HEK293 (cell line): ENCODE results near the gene LRP5.

ENCODE experiments used
- CTCF ChIA-PET: fragments of 350-600 bp; formaldehyde crosslinking; extraction: SDS; loops from one replicate; lab custom pipeline; 2021; ENCODE audit warnings: antibody characterized with exemption; lab: Yijun Ruan, JAX
- POLR2A ChIA-PET: fragments of 300-600 bp; formaldehyde crosslinking; extraction: SDS; loops from one replicate; lab custom pipeline; 2020; ENCODE audit warnings: antibody characterized with exemption, inconsistent platforms; lab: Yijun Ruan, JAX
- H3K27ac ChIP-seq: fragments of 200-500 bp; sonication (Bioruptor generic); 2 replicates; pipeline ENCODE4 v1.5.1; 2014; ENCODE audit warnings: low read depth, low read length, control low read depth, inconsistent platforms; ENCODE audit errors: extremely low read depth
- H3K36me3 ChIP-seq, 2 experiments: fragments of 200-500 bp in 1 of 2; sonication (Bioruptor generic) in 1 of 2; 1 replicate in 1 of 2; 2 replicates in 1 of 2; pipeline ENCODE4 v1.5.1; 2014 to 2017; ENCODE audit warnings: inconsistent platforms in 2 of 2, low read length in 2 of 2; ENCODE audit not compliant: control insufficient read depth in 2 of 2, insufficient read depth in 1 of 2
- H3K4me1 ChIP-seq: fragments of 200-500 bp; sonication (Bioruptor generic); 2 replicates; pipeline ENCODE4 v1.5.1; 2014; ENCODE audit warnings: mild to moderate bottlenecking, low read length, inconsistent platforms; ENCODE audit not compliant: control insufficient read depth, insufficient read depth
- H3K4me3 ChIP-seq: 2 replicates; pipeline ENCODE4 v1.5.1; 2011; ENCODE audit warnings: low read depth, mild to moderate bottlenecking, control low read depth, low read length, moderate library complexity
- H3K9me3 ChIP-seq: fragments of 200-500 bp; sonication (Bioruptor generic); 2 replicates; pipeline ENCODE4 v1.5.1; 2014; ENCODE audit warnings: low read depth, low read length, inconsistent platforms; ENCODE audit not compliant: control insufficient read depth, insufficient read depth
- EGR2 ChIP-seq: fragments of 450-650 bp; formaldehyde crosslinking; IDR thresholded peaks from 2 replicates; pipeline ENCODE4 v1.5.1; 2016; ENCODE audit warnings: low read depth, missing biosample characterization, missing genetic modification characterization
- GLIS1 ChIP-seq: fragments of 450-650 bp; formaldehyde crosslinking; IDR thresholded peaks from 2 replicates; pipeline ENCODE4 v1.5.1; 2016; ENCODE audit warnings: missing biosample characterization, missing genetic modification characterization
- HOXD13 ChIP-seq: sonication (generic); formaldehyde crosslinking; IDR thresholded peaks from 2 replicates; pipeline ENCODE4 v1.8.0; 2022; ENCODE audit warnings: missing genetic modification reagents, borderline replicate concordance
- MZF1 ChIP-seq: fragments of 450-650 bp; formaldehyde crosslinking; IDR thresholded peaks from 2 replicates; pipeline ENCODE4 v1.5.1; 2017; ENCODE audit warnings: missing biosample characterization, missing genetic modification characterization, borderline replicate concordance
- PBX3 ChIP-seq: sonication (generic); formaldehyde crosslinking; IDR thresholded peaks from 2 replicates; pipeline ENCODE4 v1.8.1; 2022; ENCODE audit warnings: mild to moderate bottlenecking, moderate library complexity, missing genetic modification reagents
- PRDM10 ChIP-seq: fragments of 450-650 bp; formaldehyde crosslinking; IDR thresholded peaks from 2 replicates; pipeline ENCODE4 v1.5.1; 2016; ENCODE audit warnings: missing biosample characterization, missing genetic modification characterization
- REST ChIP-seq: fragments of 450-650 bp; formaldehyde crosslinking; IDR thresholded peaks from 2 replicates; pipeline ENCODE4 v1.5.1; 2016; ENCODE audit warnings: missing biosample characterization, missing genetic modification characterization
- SALL2 ChIP-seq: fragments of 450-650 bp; formaldehyde crosslinking; IDR thresholded peaks from 2 replicates; pipeline ENCODE4 v1.5.0; 2017; ENCODE audit warnings: missing biosample characterization, mild to moderate bottlenecking, missing genetic modification characterization, borderline replicate concordance
- ZBTB48 ChIP-seq: fragments of 450-650 bp; formaldehyde crosslinking; IDR thresholded peaks from 2 replicates; pipeline ENCODE4 v1.5.1; 2016; ENCODE audit warnings: missing biosample characterization, missing genetic modification characterization
- ZFHX2 ChIP-seq: fragments of 450-650 bp; formaldehyde crosslinking; conservative IDR thresholded peaks from 2 replicates; pipeline ENCODE4 v1.5.1; 2016; ENCODE audit warnings: missing biosample characterization, missing genetic modification characterization
- ZNF23 ChIP-seq: fragments of 450-650 bp; formaldehyde crosslinking; IDR thresholded peaks from 2 replicates; pipeline ENCODE4 v1.5.1; 2016; ENCODE audit warnings: missing biosample characterization, missing genetic modification characterization, borderline replicate concordance
- ZNF24 ChIP-seq: fragments of 450-650 bp; formaldehyde crosslinking; IDR thresholded peaks from 2 replicates; pipeline ENCODE4 v1.5.1; 2016; ENCODE audit warnings: missing biosample characterization, missing genetic modification characterization
- ZNF341 ChIP-seq: fragments of 450-650 bp; formaldehyde crosslinking; IDR thresholded peaks from 2 replicates; pipeline ENCODE4; 2016; ENCODE audit warnings: low read depth, missing biosample characterization, missing genetic modification characterization
- ZNF529 ChIP-seq: fragments of 450-650 bp; formaldehyde crosslinking; IDR thresholded peaks from 2 replicates; pipeline ENCODE4 v1.5.1; 2017; ENCODE audit warnings: missing genetic modification characterization, missing biosample characterization; ENCODE audit not compliant: insufficient replicate concordance
- ZNF548 ChIP-seq: fragments of 450-650 bp; formaldehyde crosslinking; IDR thresholded peaks from 2 replicates; pipeline ENCODE4 v1.5.1; 2016; ENCODE audit warnings: missing biosample characterization, missing genetic modification characterization
- ZNF692 ChIP-seq: fragments of 450-650 bp; formaldehyde crosslinking; IDR thresholded peaks from 2 replicates; pipeline ENCODE4 v1.5.1; 2016; ENCODE audit warnings: missing biosample characterization, missing genetic modification characterization
- ZNF76 ChIP-seq: fragments of 450-650 bp; formaldehyde crosslinking; IDR thresholded peaks from 2 replicates; pipeline ENCODE4; 2016; ENCODE audit warnings: low read depth, missing biosample characterization, missing genetic modification characterization, borderline replicate concordance

LRP5 gene

GRCh38 chr11:68341557-68342458, 29.4 kb downstream of the LRP5 start (continued):
- TF ChIP-seq REST (tag by site-specific recombination) (no peak), ZBTB48 (tag by site-specific recombination) (0 out of 2 replicates have a peak, but pooled peaks have one; percentile 27), HOXD13 (CRISPR knock-in tag) (no peak), ZNF24 (tag by site-specific recombination) (no peak), ZNF692 (tag by site-specific recombination) (no peak), MZF1 (tag by site-specific recombination) (no peak)
- TF ChIP-seq, all 188 proteins: peak for 4

- Histone ChIP-seq H3K4me3 (no peak overlapping the region), H3K9me3 (no peaks in the 10 kb centered on the region), H3K36me3 (peaks cover 0 to 4% of the 10 kb centered on the region in 2 experiments; a peak in 2 of 3 replicates), H3K4me1 (0 out of 2 replicates have a peak, but pooled peaks cover 3% of the 10 kb centered on the region), H3K27ac (peak overlapping the region; percentile 18; the same call in 1 of the 2 replicates)
- ChIA-PET CTCF (interaction anchor here (0.6 to 1.2 kb wide), 4 partner anchors 15 to 1290 kb away, joined by 3 read pairs; no protein-coding TSS in a partner anchor), POLR2A (interaction anchor here (0.7 to 0.9 kb wide), 2 partner anchors 10 to 71 kb away, joined by 3 read pairs; partner anchors contain the start of gene C11orf24)
- TF ChIP-seq ZNF341 (tag by site-specific recombination) (peak; percentile 21; the same call in 1 of the 2 replicates), PBX3 (no peak), ZNF548 (no peak), PRDM10 (tag by site-specific recombination) (peak; percentile 54), ZNF76 (tag by site-specific recombination) (no peak), GLIS1 (tag by site-specific recombination) (peak; percentile 71), SALL2 (no peak), ZNF529 (no peak), ZNF23 (tag by site-specific recombination) (no peak), EGR2 (tag by site-specific recombination) (peak; percentile 42; the same call in 1 of the 2 replicates), ZFHX2 (peak; percentile 50), ZBTB48 (tag by site-specific recombination) (no peak; the same call in 1 of the 2 replicates)
Observed at GRCh38 chr11:68342459-68343158, 30.2 kb downstream of the LRP5 start.
